ENCODE measurements around the gene HDAC4. TPM values are rescaled to one million over a fixed set of nuclear protein-coding genes. Genes with fewer than 3 reads are reported as not detected.

The HDAC4 gene
- total and polyA plus RNA-seq, 2 experiments from 2014 or later = 8.1 to 41.8 TPM

GRCh38 chr2:239087046-239087710 is 313.6 kb downstream of the HDAC4 start:
- TF ChIP-seq, protein P1, sequence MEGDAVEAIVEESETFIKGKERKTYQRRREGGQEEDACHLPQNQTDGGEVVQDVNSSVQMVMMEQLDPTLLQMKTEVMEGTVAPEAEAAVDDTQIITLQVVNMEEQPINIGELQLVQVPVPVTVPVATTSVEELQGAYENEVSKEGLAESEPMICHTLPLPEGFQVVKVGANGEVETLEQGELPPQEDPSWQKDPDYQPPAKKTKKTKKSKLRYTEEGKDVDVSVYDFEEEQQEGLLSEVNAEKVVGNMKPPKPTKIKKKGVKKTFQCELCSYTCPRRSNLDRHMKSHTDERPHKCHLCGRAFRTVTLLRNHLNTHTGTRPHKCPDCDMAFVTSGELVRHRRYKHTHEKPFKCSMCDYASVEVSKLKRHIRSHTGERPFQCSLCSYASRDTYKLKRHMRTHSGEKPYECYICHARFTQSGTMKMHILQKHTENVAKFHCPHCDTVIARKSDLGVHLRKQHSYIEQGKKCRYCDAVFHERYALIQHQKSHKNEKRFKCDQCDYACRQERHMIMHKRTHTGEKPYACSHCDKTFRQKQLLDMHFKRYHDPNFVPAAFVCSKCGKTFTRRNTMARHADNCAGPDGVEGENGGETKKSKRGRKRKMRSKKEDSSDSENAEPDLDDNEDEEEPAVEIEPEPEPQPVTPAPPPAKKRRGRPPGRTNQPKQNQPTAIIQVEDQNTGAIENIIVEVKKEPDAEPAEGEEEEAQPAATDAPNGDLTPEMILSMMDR (conservative IDR thresholded peaks at IDR 0.05; ENCODE audit: low read depth in 2 of 2) = no peak
- no peak for TF ChIP-seq STAT1 (IDR thresholded peaks at IDR 0.05; ENCODE audit: unreplicated experiment)
- TF ChIP-seq ZNF462 (CRISPR knock-in tag; IDR thresholded peaks at IDR 0.05) = no peak
- no peak for TF ChIP-seq EZH2phosphoT487 (IDR thresholded peaks at IDR 0.05; ENCODE audit: unreplicated experiment)
- no peak for TF ChIP-seq POLR2AphosphoS5 (IDR thresholded peaks at IDR 0.05; ENCODE audit: low read depth)
- TF ChIP-seq, protein P2, sequence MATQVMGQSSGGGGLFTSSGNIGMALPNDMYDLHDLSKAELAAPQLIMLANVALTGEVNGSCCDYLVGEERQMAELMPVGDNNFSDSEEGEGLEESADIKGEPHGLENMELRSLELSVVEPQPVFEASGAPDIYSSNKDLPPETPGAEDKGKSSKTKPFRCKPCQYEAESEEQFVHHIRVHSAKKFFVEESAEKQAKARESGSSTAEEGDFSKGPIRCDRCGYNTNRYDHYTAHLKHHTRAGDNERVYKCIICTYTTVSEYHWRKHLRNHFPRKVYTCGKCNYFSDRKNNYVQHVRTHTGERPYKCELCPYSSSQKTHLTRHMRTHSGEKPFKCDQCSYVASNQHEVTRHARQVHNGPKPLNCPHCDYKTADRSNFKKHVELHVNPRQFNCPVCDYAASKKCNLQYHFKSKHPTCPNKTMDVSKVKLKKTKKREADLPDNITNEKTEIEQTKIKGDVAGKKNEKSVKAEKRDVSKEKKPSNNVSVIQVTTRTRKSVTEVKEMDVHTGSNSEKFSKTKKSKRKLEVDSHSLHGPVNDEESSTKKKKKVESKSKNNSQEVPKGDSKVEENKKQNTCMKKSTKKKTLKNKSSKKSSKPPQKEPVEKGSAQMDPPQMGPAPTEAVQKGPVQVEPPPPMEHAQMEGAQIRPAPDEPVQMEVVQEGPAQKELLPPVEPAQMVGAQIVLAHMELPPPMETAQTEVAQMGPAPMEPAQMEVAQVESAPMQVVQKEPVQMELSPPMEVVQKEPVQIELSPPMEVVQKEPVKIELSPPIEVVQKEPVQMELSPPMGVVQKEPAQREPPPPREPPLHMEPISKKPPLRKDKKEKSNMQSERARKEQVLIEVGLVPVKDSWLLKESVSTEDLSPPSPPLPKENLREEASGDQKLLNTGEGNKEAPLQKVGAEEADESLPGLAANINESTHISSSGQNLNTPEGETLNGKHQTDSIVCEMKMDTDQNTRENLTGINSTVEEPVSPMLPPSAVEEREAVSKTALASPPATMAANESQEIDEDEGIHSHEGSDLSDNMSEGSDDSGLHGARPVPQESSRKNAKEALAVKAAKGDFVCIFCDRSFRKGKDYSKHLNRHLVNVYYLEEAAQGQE (IDR thresholded peaks at IDR 0.05; ENCODE audit: unreplicated experiment) = no peak
- TF ChIP-seq ETS1 (IDR thresholded peaks at IDR 0.05) = no peak
- no peak for TF ChIP-seq ZNF114 (CRISPR knock-in tag; IDR thresholded peaks at IDR 0.05)
- TF ChIP-seq NANOG (IDR thresholded peaks at IDR 0.05; ENCODE audit: borderline replicate concordance) = no peak
- TF ChIP-seq CREB1 (CRISPR knock-in tag; IDR thresholded peaks at IDR 0.05; ENCODE audit: low read depth) = no peak
- TF ChIP-seq JUNB (IDR thresholded peaks at IDR 0.05; ENCODE audit: unreplicated experiment) = no peak
- Histone ChIP-seq H3K79me2 (replicated peaks; ENCODE audit: insufficient read depth) (no peaks in the 10 kb centered on the region), H3F3A (replicated peaks; ENCODE audit: low read depth) (no peaks in the 10 kb centered on the region), H4K20me1 (replicated peaks; ENCODE audit: insufficient read depth) (0 out of 2 replicates have a peak, but pooled peaks cover 2% of the 10 kb centered on the region), H3K27ac (ENCODE audit: low read depth) (no peak overlapping the region), H3K4me1 (ENCODE audit: insufficient read depth) (no peaks in the 10 kb centered on the region), H3K4me2 (no peak overlapping the region), H3K36me3 (ENCODE audit: insufficient read depth) (no peaks in the 10 kb centered on the region), H3K9me2 (ENCODE audit: insufficient read depth) (no peaks in the 10 kb centered on the region), H3K4me3 (no peak overlapping the region), H3K27me3 (ENCODE audit: insufficient read depth) (no peaks in the 10 kb centered on the region), H2AFZ (no peak overlapping the region)
- Mint-ChIP-seq H3K36me3 (ENCODE audit: low read depth) (peaks cover 9% of the 10 kb centered on the region; the same call in 2 of the 3 replicates), H3K9me3 (no peaks in the 10 kb centered on the region), H3K4me3 (no peak overlapping the region), H3K4me1 (no peaks in the 10 kb centered on the region), H3K27ac (no peak overlapping the region), H3K27me3 (ENCODE audit: insufficient read depth, low read depth, poor library complexity) (peaks cover 6% of the 10 kb centered on the region)
- ATAC-seq (no peak), DNase-seq (ENCODE audit: low spot score) (no peak)

Measured in GM23338 (cell line).